Activated T-cell treated with anti-CD3 and anti-CD28 coated beads, Interleukin-2, amount 50 U/mL, for 4 hours (primary cell): ENCODE results near the gene OVCA2. TPM values are rescaled to one million over a fixed set of nuclear protein-coding genes. Genes with fewer than 3 reads are reported as not detected.

Experiments used
- ATAC-seq, 2 donors: fragments of 200-7000 bp; cut with Tn5 transposase; one replicate each; pipeline ENCODE4 v1.10.0; 2021
- DNase-seq: peaks from one replicate; pipeline ENCODE4 v3.0.0-alpha.2; 2020
- H3K27me3 Mint-ChIP-seq: one replicate; pipeline ENCODE4 v1.8.0; 2021; ENCODE audit warnings: low read depth, mixed read lengths
- H3K36me3 Mint-ChIP-seq: one replicate; pipeline ENCODE4 v1.8.0; 2022; ENCODE audit warnings: mixed read lengths; ENCODE audit not compliant: insufficient read depth
- H3K4me1 Mint-ChIP-seq: one replicate; pipeline ENCODE4 v1.8.0; 2021; ENCODE audit warnings: low read depth, mixed read lengths
- H3K4me3 Mint-ChIP-seq: one replicate; pipeline ENCODE4 v1.8.0; 2021; ENCODE audit warnings: mild to moderate bottlenecking, moderate library complexity, mixed read lengths
- H3K9me3 Mint-ChIP-seq: one replicate; pipeline ENCODE4 v1.8.0; 2021; ENCODE audit warnings: mixed read lengths
- total RNA-seq, 3 donors: library from RNA; stranded (reverse); gene quantifications; one replicate each; pipeline ENCODE4 v1.2.1, GENCODE V29; 2021

The OVCA2 gene
- total RNA-seq, 3 donors from 2014 or later = 67.7 to 74.4 (median 70.7) TPM

- ATAC-seq (no peak), DNase-seq (no peak)
- Mint-ChIP-seq H3K4me3 (no peak overlapping the region), H3K27me3 (no peaks in the 10 kb centered on the region), H3K4me1 (peaks cover 21% of the 10 kb centered on the region), H3K36me3 (peaks cover 21% of the 10 kb centered on the region), H3K9me3 (no peaks in the 10 kb centered on the region)
Measured at GRCh38 chr17:2034806-2035540, 6.8 kb upstream of the OVCA2 start.

DNA sequence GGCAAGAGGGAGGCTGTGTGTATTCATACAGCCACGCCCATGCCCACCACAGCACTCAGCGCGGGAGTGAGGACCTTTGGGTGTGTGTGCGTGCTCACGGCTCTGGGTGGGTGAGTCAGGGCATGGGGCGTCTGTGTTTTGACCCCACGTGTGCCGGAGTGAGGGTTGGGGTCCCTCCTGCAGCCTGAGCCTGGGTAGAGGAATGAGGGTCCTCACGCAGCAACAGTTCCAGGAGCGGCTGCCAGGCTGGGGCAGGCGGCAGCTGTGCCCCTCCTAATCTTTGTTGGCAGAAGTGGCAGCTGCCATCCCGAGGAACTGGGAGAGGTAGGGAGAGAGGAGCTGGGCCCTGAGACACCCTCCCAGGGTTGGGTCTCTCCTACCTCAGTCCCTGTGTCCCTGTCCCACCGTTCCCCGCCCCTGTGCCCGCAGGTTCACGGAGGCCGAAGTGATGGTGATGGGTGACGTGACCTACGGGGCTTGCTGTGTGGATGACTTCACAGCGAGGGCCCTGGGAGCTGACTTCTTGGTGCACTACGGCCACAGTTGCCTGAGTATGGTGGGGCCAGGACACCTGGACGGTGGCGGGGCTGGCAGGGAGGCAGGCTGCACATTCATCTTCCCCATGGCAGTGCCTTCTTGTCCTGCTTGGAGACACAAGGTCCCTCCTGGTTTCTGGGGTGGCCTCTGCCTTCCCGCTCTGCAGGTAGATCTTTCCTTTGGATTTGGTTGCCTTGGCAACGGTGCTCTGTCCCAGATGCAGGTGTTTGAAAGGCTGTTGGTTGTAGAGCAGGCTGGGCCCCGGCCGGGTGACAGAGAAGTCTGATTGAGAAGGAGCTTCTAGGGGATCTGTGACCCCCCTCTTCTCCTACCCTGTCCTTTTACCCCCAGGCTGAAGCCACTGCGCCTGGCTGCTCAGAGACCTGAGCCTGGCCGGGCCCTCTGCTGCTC lies 6.0 kb upstream of the OVCA2 start:
- H3K36me3 Mint-ChIP-seq = peaks cover 23% of the 10 kb centered on the region
- DNase-seq (no peak), ATAC-seq (no peak)
- peaks cover 19% of the 10 kb centered on the region for H3K4me1 Mint-ChIP-seq
- no peaks in the 10 kb centered on the region for H3K27me3 Mint-ChIP-seq
- H3K4me3 Mint-ChIP-seq = no peak overlapping the region
- H3K9me3 Mint-ChIP-seq = no peaks in the 10 kb centered on the region

DNA sequence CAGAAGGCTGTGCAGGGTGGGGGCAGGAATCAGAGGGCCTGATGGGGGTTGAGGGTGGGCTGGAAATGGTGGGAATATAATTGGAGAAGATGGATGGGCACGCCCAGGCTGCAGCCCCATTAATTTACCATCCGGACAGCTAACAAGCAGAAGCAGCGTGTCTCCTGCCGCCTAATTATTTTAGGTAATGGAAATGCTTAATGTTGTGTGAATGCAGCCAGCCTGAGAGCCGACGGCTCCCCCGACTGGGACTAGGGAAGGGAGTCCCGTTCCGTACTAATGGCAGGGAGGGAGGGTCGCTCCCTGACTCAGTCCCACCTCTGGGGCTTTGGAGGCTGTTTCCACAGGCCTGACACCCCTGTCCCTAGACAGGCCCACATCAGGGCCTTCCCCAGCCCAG lies 4.7 kb upstream of the OVCA2 start:
- Mint-ChIP-seq H3K4me1 (peaks cover 16% of the 10 kb centered on the region), H3K9me3 (no peaks in the 10 kb centered on the region), H3K4me3 (no peak overlapping the region), H3K36me3 (peaks cover 23% of the 10 kb centered on the region), H3K27me3 (no peaks in the 10 kb centered on the region)
- no peak for ATAC-seq
- no peak for DNase-seq

GRCh38 chr17:2040219-2040827 lies 1.5 kb upstream of the OVCA2 start:
- Mint-ChIP-seq H3K36me3 (peaks cover 33% of the 10 kb centered on the region), H3K27me3 (no peaks in the 10 kb centered on the region), H3K4me3 (no peak overlapping the region), H3K9me3 (no peaks in the 10 kb centered on the region), H3K4me1 (peaks cover 19% of the 10 kb centered on the region)
- ATAC-seq (no peak), DNase-seq (no peak)

GRCh38 chr17:2040942-2041560 lies 771 bp upstream of the OVCA2 start:
- H3K4me3 Mint-ChIP-seq = peak overlapping the region; percentile 50
- peaks cover 19% of the 10 kb centered on the region for H3K4me1 Mint-ChIP-seq
- no peaks in the 10 kb centered on the region for H3K27me3 Mint-ChIP-seq
- ATAC-seq (no peak), DNase-seq (no peak)
- no peaks in the 10 kb centered on the region for H3K9me3 Mint-ChIP-seq
- peaks cover 32% of the 10 kb centered on the region for H3K36me3 Mint-ChIP-seq

DNA sequence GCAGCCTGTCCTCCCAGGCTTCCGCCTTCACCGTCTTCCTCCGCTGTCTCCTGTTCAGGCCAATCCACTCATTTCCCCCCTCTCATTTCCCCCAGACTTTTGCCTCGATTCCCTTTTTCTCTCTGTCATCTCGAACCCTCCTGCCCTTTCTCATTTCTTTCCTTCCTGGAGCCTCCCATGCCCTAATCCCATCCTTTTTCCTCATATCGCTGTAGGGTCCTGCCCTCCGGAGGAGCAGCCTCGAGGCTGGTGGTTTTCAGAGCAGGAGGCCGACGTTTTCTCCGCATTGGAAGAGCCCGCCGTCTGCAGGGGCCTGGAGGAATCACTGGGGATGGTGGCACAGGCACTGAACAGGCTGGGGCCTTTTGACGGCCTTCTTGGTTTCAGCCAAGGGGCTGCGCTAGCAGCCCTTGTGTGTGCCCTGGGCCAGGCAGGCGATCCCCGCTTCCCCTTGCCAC lies 597 bp downstream of the OVCA2 start:
- peaks cover 19% of the 10 kb centered on the region for H3K4me1 Mint-ChIP-seq
- H3K9me3 Mint-ChIP-seq = no peaks in the 10 kb centered on the region
- ATAC-seq = no peak

DNA sequence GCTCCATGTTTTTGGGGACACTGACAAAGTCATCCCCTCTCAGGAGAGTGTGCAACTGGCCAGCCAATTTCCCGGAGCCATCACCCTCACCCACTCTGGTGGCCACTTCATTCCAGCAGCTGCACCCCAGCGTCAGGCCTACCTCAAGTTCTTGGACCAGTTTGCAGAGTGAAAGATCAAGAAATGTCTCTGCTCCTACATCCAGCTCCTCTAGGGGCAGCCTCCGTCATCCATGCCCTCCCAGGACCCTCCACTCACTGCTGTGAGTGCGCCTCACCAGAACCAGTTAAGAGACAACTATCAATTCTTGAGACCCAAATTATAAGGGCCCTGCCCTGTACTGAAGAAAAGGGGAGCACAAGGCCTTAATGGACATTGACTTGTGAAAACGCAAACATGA lies 1.1 kb downstream of the OVCA2 start:
- DNase-seq (no peak), ATAC-seq (no peak)
- H3K9me3 Mint-ChIP-seq = no peaks in the 10 kb centered on the region
- H3K4me1 Mint-ChIP-seq = peaks cover 19% of the 10 kb centered on the region
- H3K36me3 Mint-ChIP-seq = peaks cover 19% of the 10 kb centered on the region
- peak overlapping the region; percentile 92 for H3K4me3 Mint-ChIP-seq
- no peaks in the 10 kb centered on the region for H3K27me3 Mint-ChIP-seq

More for the DNA sequence above, 597 bp downstream of the OVCA2 start:
- no peak for DNase-seq
- Mint-ChIP-seq H3K4me3 (peak overlapping the region; percentile 92), H3K36me3 (peaks cover 22% of the 10 kb centered on the region), H3K27me3 (no peaks in the 10 kb centered on the region)

GRCh38 chr17:2043785-2044184 lies 2.0 kb downstream of the OVCA2 start:
- H3K36me3 Mint-ChIP-seq = peaks cover 15% of the 10 kb centered on the region
- H3K27me3 Mint-ChIP-seq = no peaks in the 10 kb centered on the region
- H3K4me1 Mint-ChIP-seq = peaks cover 23% of the 10 kb centered on the region
- peak overlapping the region; percentile 92 for H3K4me3 Mint-ChIP-seq
- DNase-seq = no peak
- no peaks in the 10 kb centered on the region for H3K9me3 Mint-ChIP-seq
- no peak for ATAC-seq

GRCh38 chr17:2044263-2044894 lies 2.6 kb downstream of the OVCA2 start:
- no peak for DNase-seq
- H3K36me3 Mint-ChIP-seq = peaks cover 14% of the 10 kb centered on the region
- no peak overlapping the region for H3K4me3 Mint-ChIP-seq
- no peaks in the 10 kb centered on the region for H3K9me3 Mint-ChIP-seq
- H3K27me3 Mint-ChIP-seq = no peaks in the 10 kb centered on the region
- peaks cover 29% of the 10 kb centered on the region for H3K4me1 Mint-ChIP-seq
- ATAC-seq = no peak

GRCh38 chr17:2047590-2047989 lies 5.8 kb downstream of the OVCA2 start:
- ATAC-seq (no peak), DNase-seq (no peak)
- no peak overlapping the region for H3K4me3 Mint-ChIP-seq
- peaks cover 11% of the 10 kb centered on the region for H3K36me3 Mint-ChIP-seq
- H3K9me3 Mint-ChIP-seq = no peaks in the 10 kb centered on the region
- H3K27me3 Mint-ChIP-seq = peaks cover 5% of the 10 kb centered on the region
- H3K4me1 Mint-ChIP-seq = peaks cover 27% of the 10 kb centered on the region

- Mint-ChIP-seq H3K4me1 (peaks cover 23% of the 10 kb centered on the region), H3K36me3 (peaks cover 3% of the 10 kb centered on the region), H3K27me3 (peaks cover 5% of the 10 kb centered on the region), H3K9me3 (no peaks in the 10 kb centered on the region), H3K4me3 (peak overlapping the region; percentile 76)
- ATAC-seq (no peak), DNase-seq (no peak)
Measured at GRCh38 chr17:2048805-2049204, 7.0 kb downstream of the OVCA2 start.

DNA sequence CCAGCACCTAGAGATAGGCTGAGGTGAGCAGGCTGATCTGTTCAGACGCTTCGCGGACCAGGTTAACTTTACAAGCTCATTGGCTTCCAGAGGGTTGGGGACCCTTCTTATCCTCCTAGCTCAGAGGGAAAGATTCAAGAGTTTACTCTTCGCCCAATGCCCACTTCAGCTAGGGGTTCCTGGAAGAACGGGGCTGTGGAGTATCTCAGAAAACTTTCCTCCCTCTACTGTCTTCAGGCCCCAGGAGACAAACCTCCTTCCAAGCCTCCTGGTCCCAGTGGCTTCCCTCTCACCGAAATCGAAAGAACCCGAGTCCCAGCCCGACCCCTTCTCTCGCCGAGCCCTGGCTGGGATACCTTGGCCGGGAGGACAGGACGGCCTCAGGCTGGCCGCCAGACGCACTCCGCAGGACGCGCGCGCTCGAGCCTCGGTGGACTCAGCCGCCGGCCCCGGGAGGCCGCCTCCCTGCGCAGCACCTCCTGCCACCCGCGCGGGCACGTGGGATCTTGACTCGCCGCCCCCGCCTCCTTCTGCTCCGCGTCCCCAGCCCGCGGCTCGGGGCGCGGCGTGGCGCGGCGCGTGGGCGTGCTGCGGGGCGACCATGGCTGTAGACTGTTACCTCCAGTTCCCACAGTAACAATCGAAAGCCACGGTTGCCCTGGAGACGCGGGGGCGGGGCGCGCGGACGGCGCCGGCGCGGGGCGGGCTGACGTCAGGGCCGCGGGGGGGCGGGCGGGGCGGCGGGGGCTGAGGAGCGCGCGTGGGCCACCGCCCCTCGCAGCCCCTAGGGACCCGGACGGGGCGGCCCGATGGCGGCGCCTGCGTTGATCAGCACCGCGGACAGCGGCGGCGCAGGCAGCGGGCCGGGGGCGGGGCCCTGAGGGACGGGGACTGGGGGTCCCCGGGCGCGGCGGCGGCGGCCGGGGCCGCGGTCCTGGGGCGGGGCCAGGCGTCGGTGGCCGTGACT lies 7.8 kb downstream of the OVCA2 start:
- ATAC-seq (peak; percentile 57 to 61), DNase-seq (peak; percentile 94)
- Mint-ChIP-seq H3K27me3 (peaks cover 5% of the 10 kb centered on the region), H3K9me3 (no peaks in the 10 kb centered on the region), H3K36me3 (peaks cover 2% of the 10 kb centered on the region), H3K4me3 (peak overlapping the region; percentile 76), H3K4me1 (peaks cover 26% of the 10 kb centered on the region)
